ENCODE measurements around the gene CNST.
"Not testable (repeated sequence)": the region's sequence is repeated elsewhere in the genome, so short reads cannot be mapped to it uniquely, and the experiment has no call there.

CNST gene

GRCh38 chr1:246690100-246690499 is 123.8 kb downstream of the CNST start:
- Histone ChIP-seq H3K27ac (ENCODE audit: low read length) (no peak overlapping the region), H2AFZ (ENCODE audit: low read length) (peak overlapping the region; percentile 68), H3K9me2 (replicated peaks; ENCODE audit: insufficient read depth, low read length) (no peaks in the 10 kb centered on the region), H3K9ac (ENCODE audit: low read length) (no peak overlapping the region), H3F3A (ENCODE audit: insufficient read depth, low read length) (no peaks in the 10 kb centered on the region), H3K4me3 (ENCODE audit: low read length) (peak overlapping the region; percentile 51; the same call in 1 of the 2 replicates), H3K9me3 (replicated peaks; ENCODE audit: insufficient read depth, low read length) (no peaks in the 10 kb centered on the region), H3K4me1 (ENCODE audit: low read length) (no peaks in the 10 kb centered on the region), H3K79me2 (ENCODE audit: low read length) (no peaks in the 10 kb centered on the region), H3K4me2 (ENCODE audit: low read depth, low read length) (peak overlapping the region; percentile 70), H3K36me3 (replicated peaks; ENCODE audit: insufficient read depth, low read length) (no peaks in the 10 kb centered on the region), H4K20me1 (ENCODE audit: insufficient read depth, low read length) (no peaks in the 10 kb centered on the region), H3K27me3 (replicated peaks; ENCODE audit: insufficient read depth, low read length) (no peaks in the 10 kb centered on the region)
- no peak for DNase-seq
- TF ChIP-seq EZH2 (optimal IDR thresholded peaks at IDR 0.05; ENCODE audit: low read depth, low read length), result no peak
- TF ChIP-seq, protein P1, sequence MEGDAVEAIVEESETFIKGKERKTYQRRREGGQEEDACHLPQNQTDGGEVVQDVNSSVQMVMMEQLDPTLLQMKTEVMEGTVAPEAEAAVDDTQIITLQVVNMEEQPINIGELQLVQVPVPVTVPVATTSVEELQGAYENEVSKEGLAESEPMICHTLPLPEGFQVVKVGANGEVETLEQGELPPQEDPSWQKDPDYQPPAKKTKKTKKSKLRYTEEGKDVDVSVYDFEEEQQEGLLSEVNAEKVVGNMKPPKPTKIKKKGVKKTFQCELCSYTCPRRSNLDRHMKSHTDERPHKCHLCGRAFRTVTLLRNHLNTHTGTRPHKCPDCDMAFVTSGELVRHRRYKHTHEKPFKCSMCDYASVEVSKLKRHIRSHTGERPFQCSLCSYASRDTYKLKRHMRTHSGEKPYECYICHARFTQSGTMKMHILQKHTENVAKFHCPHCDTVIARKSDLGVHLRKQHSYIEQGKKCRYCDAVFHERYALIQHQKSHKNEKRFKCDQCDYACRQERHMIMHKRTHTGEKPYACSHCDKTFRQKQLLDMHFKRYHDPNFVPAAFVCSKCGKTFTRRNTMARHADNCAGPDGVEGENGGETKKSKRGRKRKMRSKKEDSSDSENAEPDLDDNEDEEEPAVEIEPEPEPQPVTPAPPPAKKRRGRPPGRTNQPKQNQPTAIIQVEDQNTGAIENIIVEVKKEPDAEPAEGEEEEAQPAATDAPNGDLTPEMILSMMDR (IDR thresholded peaks at IDR 0.05; ENCODE audit: low read length), result no peak
- TF ChIP-seq EZH2phosphoT487 (IDR thresholded peaks at IDR 0.05; ENCODE audit: low read length), result no peak

DNA sequence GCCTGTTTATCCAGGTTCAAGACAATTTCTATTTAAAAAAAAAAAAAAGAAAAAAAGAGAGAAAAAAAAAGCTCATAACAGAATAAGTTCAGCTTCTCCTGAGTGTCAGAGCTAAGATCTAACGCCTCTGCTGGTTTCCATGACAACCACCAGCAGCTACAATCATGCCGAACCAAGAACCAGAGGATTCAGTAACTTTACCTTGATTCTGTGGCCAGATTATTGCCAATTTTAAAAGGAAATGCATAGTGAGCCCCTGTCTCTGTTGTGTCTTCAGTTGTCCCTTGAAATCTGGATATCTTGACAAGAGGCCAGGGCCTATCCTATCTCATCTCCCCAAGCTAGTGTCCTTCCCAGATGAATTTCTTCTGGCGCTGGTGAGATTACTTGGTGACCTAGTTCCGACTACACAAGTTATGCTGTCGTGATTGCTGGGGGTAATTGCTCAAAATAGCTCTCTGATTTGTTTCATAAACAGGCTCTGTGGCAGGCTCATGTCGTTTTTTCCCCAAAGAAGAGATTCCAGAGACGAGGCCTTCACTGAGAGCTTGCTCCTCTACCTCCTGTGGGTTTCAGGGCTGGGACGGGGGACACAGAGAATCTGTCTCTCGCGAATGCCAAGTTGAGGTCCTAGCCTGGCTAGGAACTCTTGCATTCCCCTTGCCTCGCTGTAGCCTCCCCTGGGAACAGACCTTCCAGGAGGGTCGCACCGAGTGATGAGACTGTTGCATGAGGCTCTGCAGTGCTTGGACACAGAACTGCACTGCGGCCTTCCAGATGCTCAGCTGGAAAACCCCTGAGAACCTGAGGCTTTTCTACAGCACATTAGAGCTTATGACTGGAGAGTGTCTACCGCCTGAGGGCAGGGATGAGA is 125.6 kb downstream of the CNST start:
- no peaks in the 10 kb centered on the region for H4K20me1 ChIP-seq (ENCODE audit: insufficient read depth, low read length)
- H3K4me2 ChIP-seq (ENCODE audit: low read depth, low read length), result no peak overlapping the region
- TF ChIP-seq, protein P1 (IDR thresholded peaks at IDR 0.05; ENCODE audit: low read length), result no peak
- TF ChIP-seq EZH2 (optimal IDR thresholded peaks at IDR 0.05; ENCODE audit: low read depth, low read length) (no peak), EZH2phosphoT487 (IDR thresholded peaks at IDR 0.05; ENCODE audit: low read length) (no peak)
- no peaks in the 10 kb centered on the region for H3K9me3 ChIP-seq (replicated peaks; ENCODE audit: insufficient read depth, low read length)
- H3K27me3 ChIP-seq (replicated peaks; ENCODE audit: insufficient read depth, low read length), result no peaks in the 10 kb centered on the region
- H3F3A ChIP-seq (ENCODE audit: insufficient read depth, low read length), result no peaks in the 10 kb centered on the region
- no peaks in the 10 kb centered on the region for H3K4me1 ChIP-seq (ENCODE audit: low read length)
- H3K79me2 ChIP-seq (ENCODE audit: low read length), result no peaks in the 10 kb centered on the region
- no peak for DNase-seq
- no peaks in the 10 kb centered on the region for H3K36me3 ChIP-seq (replicated peaks; ENCODE audit: insufficient read depth, low read length)
- H3K9ac ChIP-seq (ENCODE audit: low read length), result no peak overlapping the region
- no peak overlapping the region for H3K27ac ChIP-seq (ENCODE audit: low read length)
- no peak overlapping the region for H3K4me3 ChIP-seq (ENCODE audit: low read length)
- H2AFZ ChIP-seq (ENCODE audit: low read length), result no peak overlapping the region
- H3K9me2 ChIP-seq (replicated peaks; ENCODE audit: insufficient read depth, low read length), result no peaks in the 10 kb centered on the region

- H3F3A ChIP-seq (ENCODE audit: insufficient read depth, low read length); H3K4me2 ChIP-seq (ENCODE audit: low read depth, low read length); H3K9me2 ChIP-seq (replicated peaks; ENCODE audit: insufficient read depth, low read length); H3K9me3 ChIP-seq (replicated peaks; ENCODE audit: insufficient read depth, low read length); H3K9ac ChIP-seq (ENCODE audit: low read length); H3K4me1 ChIP-seq (ENCODE audit: low read length); H3K36me3 ChIP-seq (replicated peaks; ENCODE audit: insufficient read depth, low read length); H2AFZ ChIP-seq (ENCODE audit: low read length); H3K27ac ChIP-seq (ENCODE audit: low read length); H3K4me3 ChIP-seq (ENCODE audit: low read length); H3K79me2 ChIP-seq (ENCODE audit: low read length); H3K27me3 ChIP-seq (replicated peaks; ENCODE audit: insufficient read depth, low read length); DNase-seq; H4K20me1 ChIP-seq (ENCODE audit: insufficient read depth, low read length): not testable (repeated sequence)
Observed at GRCh38 chr1:246694213-246694895, 128.1 kb downstream of the CNST start.
